Hepatocyte (in vitro differentiated cells): Measurements from ENCODE around the gene RCOR3. TPM values are rescaled to one million over a fixed set of nuclear protein-coding genes. Genes with fewer than 3 reads are reported as not detected.

Experiments used
- DNase-seq: peaks from one replicate; pipeline ENCODE4 v3.0.0-alpha.2; 2016; ENCODE audit warnings: low spot score
- H2AFZ ChIP-seq: fragments of 200-600 bp; sonication (generic); 2 replicates; pipeline ENCODE4 v1.6.0; 2016; ENCODE audit warnings: antibody characterized with exemption, mild to moderate bottlenecking
- H3K27ac ChIP-seq: fragments of 200-600 bp; sonication (generic); 2 replicates; pipeline ENCODE4 v1.5.1; 2016; ENCODE audit warnings: mild to moderate bottlenecking
- H3K27me3 ChIP-seq: fragments of 200-600 bp; sonication (generic); 2 replicates; pipeline ENCODE4 v1.6.1; 2016
- H3K36me3 ChIP-seq: fragments of 200-600 bp; sonication (generic); replicated peaks from 2 replicates; pipeline ENCODE4 v1.5.1; 2016; ENCODE audit warnings: low read depth; ENCODE audit not compliant: insufficient read depth
- H3K4me1 ChIP-seq: fragments of 200-600 bp; sonication (generic); 2 replicates; pipeline ENCODE4 v1.5.1; 2016; ENCODE audit warnings: mild to moderate bottlenecking, moderate library complexity; ENCODE audit not compliant: insufficient read depth
- H3K4me2 ChIP-seq: fragments of 200-600 bp; sonication (generic); 2 replicates; pipeline ENCODE4 v1.6.0; 2016
- H3K4me3 ChIP-seq: fragments of 200-600 bp; sonication (generic); 2 replicates; pipeline ENCODE4 v1.5.1; 2016; ENCODE audit warnings: mild to moderate bottlenecking
- H3K79me2 ChIP-seq: fragments of 200-600 bp; sonication (generic); 2 replicates; pipeline ENCODE4 v1.6.0; 2017; ENCODE audit warnings: mild to moderate bottlenecking
- H3K9me2 ChIP-seq: fragments of 200-600 bp; sonication (generic); replicated peaks from 2 replicates; pipeline ENCODE4 v1.6.0; 2017; ENCODE audit warnings: mild to moderate bottlenecking; ENCODE audit not compliant: insufficient read depth
- H3K9me3 ChIP-seq: fragments of 200-600 bp; sonication (generic); 2 replicates; pipeline ENCODE4 v1.5.1; 2016; ENCODE audit warnings: low read depth, mild to moderate bottlenecking
- H4K20me1 ChIP-seq: fragments of 200-600 bp; sonication (generic); 2 replicates; pipeline ENCODE4 v1.6.0; 2016; ENCODE audit warnings: mild to moderate bottlenecking; ENCODE audit not compliant: insufficient read depth, poor library complexity, severe bottlenecking
- CTCF ChIP-seq: fragments of 200-600 bp; sonication (generic); IDR thresholded peaks from 2 replicates; pipeline ENCODE4 v1.5.1; 2016; ENCODE audit warnings: antibody characterized with exemption, mild to moderate bottlenecking; ENCODE audit not compliant: poor library complexity
- EZH2 ChIP-seq: fragments of 200-600 bp; sonication (generic); IDR thresholded peaks from 2 replicates; pipeline ENCODE4 v1.6.1; 2016; ENCODE audit warnings: antibody characterized with exemption, mild to moderate bottlenecking, borderline replicate concordance
- EZH2phosphoT487 ChIP-seq: fragments of 200-600 bp; sonication (generic); IDR thresholded peaks from one replicate; pipeline ENCODE4 v1.6.1; 2018; ENCODE audit warnings: antibody characterized with exemption, mild to moderate bottlenecking, low read depth, moderate library complexity; ENCODE audit not compliant: unreplicated experiment, severe bottlenecking
- WGBS: methylation state at CpG from one replicate; pipeline ENCODE4 v1.1.6; 2016; ENCODE audit warnings: low lambda C conversion rate; ENCODE audit errors: missing lambda C conversion rate; 5-methylcytosine and 5-hydroxymethylcytosine counted together
- polyA plus RNA-seq: library from polyadenylated mRNA; unstranded; fragments of >200 nt; fragmentation: Nextera tagmentation; extraction: Ambion mirVana; gene quantifications from 2 replicates; pipeline ENCODE4 v1.2.1, GENCODE V29; 2016
- total RNA-seq: library from RNA; depleted of rRNA; stranded (reverse); fragments of >200 nt; gene quantifications from 2 replicates; pipeline ENCODE4 v1.2.3, GENCODE V29; 2014

Gene RCOR3
- total and polyA plus RNA-seq, 2 experiments from 2014 or later, result 25.0 to 39.6 TPM

DNA sequence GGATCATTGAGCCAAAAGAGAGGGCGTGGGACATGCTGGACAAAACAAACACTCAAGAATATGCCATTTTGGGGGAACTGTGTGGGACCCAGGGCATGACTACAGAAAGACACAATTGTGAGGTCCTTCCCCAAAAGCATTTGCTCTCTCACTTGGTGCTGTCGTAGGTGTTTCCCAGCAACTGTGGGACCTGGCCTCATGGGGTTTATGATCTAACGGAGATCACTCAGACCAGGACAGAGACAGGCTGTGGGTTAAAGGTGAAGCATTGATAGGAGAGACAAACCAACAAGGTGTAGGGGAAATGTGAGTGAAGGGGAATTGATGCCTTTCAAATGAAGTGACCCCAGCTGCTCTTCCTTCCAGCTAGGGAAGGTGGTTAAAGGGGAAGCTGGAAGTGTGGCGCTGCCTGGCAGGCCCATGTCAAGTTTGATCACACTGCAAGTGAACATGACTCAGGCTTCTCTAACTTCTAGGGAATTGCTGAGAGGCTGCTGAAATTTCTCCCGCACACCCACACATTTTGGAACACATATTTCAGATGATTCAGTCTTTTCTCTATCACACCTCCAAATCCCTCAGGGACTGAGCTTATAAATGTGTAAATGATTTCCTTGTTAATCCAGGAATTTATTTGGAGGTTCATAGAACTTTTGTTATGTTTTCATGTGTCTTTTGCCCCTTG lies 97.7 kb downstream of the RCOR3 start:
- H3K4me1 ChIP-seq, result no peaks in the 10 kb centered on the region
- no peaks in the 10 kb centered on the region for H3K79me2 ChIP-seq
- no peaks in the 10 kb centered on the region for H4K20me1 ChIP-seq
- no peak overlapping the region for H3K4me2 ChIP-seq
- DNase-seq, result no peak
- no peak overlapping the region for H3K27ac ChIP-seq
- TF ChIP-seq CTCF, result no peak
- TF ChIP-seq EZH2, result no peak
- no peak for TF ChIP-seq EZH2phosphoT487
- no peaks in the 10 kb centered on the region for H3K9me3 ChIP-seq
- no peaks in the 10 kb centered on the region for H3K9me2 ChIP-seq
- 77% methylated on average over 5 of the region's 5 CpGs for WGBS
- no peaks in the 10 kb centered on the region for H3K36me3 ChIP-seq
- H3K27me3 ChIP-seq, result no peaks in the 10 kb centered on the region
- no peak overlapping the region for H2AFZ ChIP-seq
- H3K4me3 ChIP-seq, result no peak overlapping the region

GRCh38 chr1:211358685-211359084 lies 99.5 kb downstream of the RCOR3 start:
- Histone ChIP-seq H2AFZ (no peak overlapping the region), H3K9me3 (no peaks in the 10 kb centered on the region), H4K20me1 (no peaks in the 10 kb centered on the region), H3K4me3 (no peak overlapping the region), H3K27ac (no peak overlapping the region), H3K4me1 (no peaks in the 10 kb centered on the region), H3K36me3 (no peaks in the 10 kb centered on the region), H3K79me2 (no peaks in the 10 kb centered on the region), H3K4me2 (no peak overlapping the region), H3K27me3 (no peaks in the 10 kb centered on the region), H3K9me2 (no peaks in the 10 kb centered on the region)
- WGBS, result 93% methylated on average over 1 of the region's 1 CpG
- no peak for DNase-seq
- no peak for TF ChIP-seq CTCF
- no peak for TF ChIP-seq EZH2
- no peak for TF ChIP-seq EZH2phosphoT487

DNA sequence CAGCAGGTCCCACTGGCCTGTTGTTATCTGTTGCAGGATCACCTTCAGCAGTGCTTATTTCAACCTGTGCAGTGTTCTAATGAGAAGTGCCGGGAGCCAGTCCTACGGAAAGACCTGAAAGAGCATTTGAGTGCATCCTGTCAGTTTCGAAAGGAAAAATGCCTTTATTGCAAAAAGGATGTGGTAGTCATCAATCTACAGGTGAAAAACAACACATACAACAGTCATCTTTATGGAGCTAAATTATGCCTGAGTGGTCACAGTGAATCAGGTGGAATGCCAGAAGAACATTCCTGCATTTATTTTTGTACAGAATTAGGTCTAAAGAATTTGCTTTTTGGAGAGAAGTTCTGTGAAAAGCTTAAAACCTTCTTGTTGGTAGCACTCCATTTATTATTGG lies 100.7 kb downstream of the RCOR3 start:
- no peaks in the 10 kb centered on the region for H4K20me1 ChIP-seq
- H3K9me3 ChIP-seq, result no peaks in the 10 kb centered on the region
- no peaks in the 10 kb centered on the region for H3K4me1 ChIP-seq
- no peak overlapping the region for H3K4me2 ChIP-seq
- H3K27me3 ChIP-seq, result no peaks in the 10 kb centered on the region
- H3K36me3 ChIP-seq, result no peaks in the 10 kb centered on the region
- H3K79me2 ChIP-seq, result no peaks in the 10 kb centered on the region
- no peak for DNase-seq
- 94% methylated on average over 3 of the region's 3 CpGs for WGBS
- no peaks in the 10 kb centered on the region for H3K9me2 ChIP-seq
- H3K4me3 ChIP-seq, result no peak overlapping the region
- H2AFZ ChIP-seq, result no peak overlapping the region
- no peak overlapping the region for H3K27ac ChIP-seq
- TF ChIP-seq CTCF, result no peak
- no peak for TF ChIP-seq EZH2phosphoT487
- no peak for TF ChIP-seq EZH2

DNA sequence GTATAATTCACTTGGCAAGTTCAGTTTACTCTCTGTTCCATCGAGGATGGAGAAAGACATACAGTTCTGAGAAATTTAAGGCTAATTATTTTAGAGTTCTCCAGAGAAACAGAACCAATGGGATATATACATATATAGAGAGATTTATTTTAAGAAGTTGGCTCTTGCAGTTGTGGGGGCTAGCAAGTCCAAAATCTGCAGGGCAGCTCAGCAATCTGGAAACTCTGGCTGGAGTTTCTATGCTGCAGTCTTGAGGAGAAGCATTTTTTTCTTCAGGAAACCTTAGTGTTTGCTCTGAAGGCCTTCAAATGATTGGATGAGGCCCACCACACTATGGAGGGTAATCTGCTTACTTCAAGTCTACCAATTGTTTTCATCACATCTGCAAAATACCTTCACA lies 102.0 kb downstream of the RCOR3 start:
- Histone ChIP-seq H4K20me1 (no peaks in the 10 kb centered on the region), H3K36me3 (no peaks in the 10 kb centered on the region), H3K27ac (no peak overlapping the region), H3K4me2 (no peak overlapping the region), H3K9me2 (no peaks in the 10 kb centered on the region), H3K4me3 (no peak overlapping the region), H3K9me3 (no peaks in the 10 kb centered on the region), H3K27me3 (no peaks in the 10 kb centered on the region), H2AFZ (no peak overlapping the region), H3K4me1 (no peaks in the 10 kb centered on the region), H3K79me2 (no peaks in the 10 kb centered on the region)
- DNase-seq, result no peak
- no peak for TF ChIP-seq EZH2phosphoT487
- no peak for TF ChIP-seq EZH2
- no peak for TF ChIP-seq CTCF
- 100% methylated on average over 1 of the region's 1 CpG for WGBS
